Measurements from ENCODE around the gene DUSP7.

DNA sequence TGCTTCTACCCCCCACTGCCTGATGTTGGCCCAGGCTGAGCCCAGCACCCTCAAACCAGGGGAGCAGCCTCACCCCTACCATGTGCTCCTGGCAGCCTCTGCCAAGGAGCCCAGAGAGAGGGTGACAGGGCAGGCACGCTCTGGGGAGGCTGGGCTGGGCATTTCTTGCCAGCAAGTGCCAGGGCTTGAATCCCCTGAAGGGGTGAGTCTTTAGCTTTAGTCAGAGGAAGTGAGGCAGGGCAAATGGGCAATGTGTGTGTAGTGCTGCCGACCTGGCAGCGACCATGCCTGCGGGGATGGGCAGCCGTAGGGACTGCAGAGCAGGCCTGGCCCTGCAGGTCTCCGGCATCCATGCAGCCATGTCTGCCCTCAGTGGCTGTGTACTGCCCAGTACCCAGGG lies 18.1 kb downstream of the DUSP7 start:
- TF ChIP-seq, protein P1, sequence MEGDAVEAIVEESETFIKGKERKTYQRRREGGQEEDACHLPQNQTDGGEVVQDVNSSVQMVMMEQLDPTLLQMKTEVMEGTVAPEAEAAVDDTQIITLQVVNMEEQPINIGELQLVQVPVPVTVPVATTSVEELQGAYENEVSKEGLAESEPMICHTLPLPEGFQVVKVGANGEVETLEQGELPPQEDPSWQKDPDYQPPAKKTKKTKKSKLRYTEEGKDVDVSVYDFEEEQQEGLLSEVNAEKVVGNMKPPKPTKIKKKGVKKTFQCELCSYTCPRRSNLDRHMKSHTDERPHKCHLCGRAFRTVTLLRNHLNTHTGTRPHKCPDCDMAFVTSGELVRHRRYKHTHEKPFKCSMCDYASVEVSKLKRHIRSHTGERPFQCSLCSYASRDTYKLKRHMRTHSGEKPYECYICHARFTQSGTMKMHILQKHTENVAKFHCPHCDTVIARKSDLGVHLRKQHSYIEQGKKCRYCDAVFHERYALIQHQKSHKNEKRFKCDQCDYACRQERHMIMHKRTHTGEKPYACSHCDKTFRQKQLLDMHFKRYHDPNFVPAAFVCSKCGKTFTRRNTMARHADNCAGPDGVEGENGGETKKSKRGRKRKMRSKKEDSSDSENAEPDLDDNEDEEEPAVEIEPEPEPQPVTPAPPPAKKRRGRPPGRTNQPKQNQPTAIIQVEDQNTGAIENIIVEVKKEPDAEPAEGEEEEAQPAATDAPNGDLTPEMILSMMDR (IDR thresholded peaks at IDR 0.05): no peak
- TF ChIP-seq POLR2A (IDR thresholded peaks at IDR 0.05): no peak

Data from body of pancreas (tissue), 4 donors.